Right cardiac atrium (tissue), 5 donors: ENCODE data around the gene ATXN2. TPM values are rescaled to one million over a fixed set of nuclear protein-coding genes. Genes with fewer than 3 reads are reported as not detected.
"Not testable (repeated sequence)": the region's sequence is repeated elsewhere in the genome, so short reads cannot be mapped to it uniquely, and the experiment has no call there.

Source experiments
- ATAC-seq, 2 donors: fragments of 200-7000 bp; cut with Tn5 transposase; one replicate each; pipeline versions ENCODE4 v1.8.0 to v1.9.1; 2020; ENCODE audit warnings: moderate library complexity in 2 of 2, mild to moderate bottlenecking in 1 of 2
- DNase-seq, 3 donors: peaks; one replicate each; pipeline ENCODE4 v3.0.0-alpha.2; 2020
- H3K27ac ChIP-seq: one replicate; pipeline ENCODE4 v1.5.1; 2013; ENCODE audit warnings: mild to moderate bottlenecking, low read length, control low read depth, moderate library complexity
- H3K27me3 ChIP-seq: one replicate; pipeline ENCODE4 v1.6.1; 2013; ENCODE audit not compliant: control insufficient read depth, insufficient read depth
- H3K4me1 ChIP-seq: one replicate; pipeline ENCODE4 v1.6.1; 2013; ENCODE audit warnings: low read length; ENCODE audit not compliant: control insufficient read depth, insufficient read depth
- H3K4me3 ChIP-seq: one replicate; pipeline ENCODE4 v1.5.1; 2013; ENCODE audit warnings: low read length, control low read depth
- H3K9me3 ChIP-seq: one replicate; pipeline ENCODE4 v1.6.1; 2013; ENCODE audit warnings: low read length; ENCODE audit not compliant: control insufficient read depth
- WGBS: extraction: QIAGEN DNeasy Blood & Tissue Kit; methylation state at CpG from one replicate; pipeline ENCODE4 v1.1.7; 2013; 5-methylcytosine and 5-hydroxymethylcytosine counted together
- intact Hi-C, 4 donors: fragments of 100-400 bp; cut with DNase I; formaldehyde crosslinking; loops; one replicate each; pipeline versions ENCODE4 v1.11.0 to v1.14.0; 2022 to 2023
- polyA plus RNA-seq: library from polyadenylated mRNA; stranded (reverse); fragments of 200-250 nt; gene quantifications from one replicate; pipeline ENCODE4 v1.2.3, GENCODE V29; 2013
- total RNA-seq, 4 donors: library from RNA; stranded (reverse); fragmentation: NEBNext Ultra II Directional; extraction: Animal tissue kit (Norgen Biotek cat#: 25700); gene quantifications; one replicate each; pipeline ENCODE4 v1.2.1, GENCODE V29; 2021
- donor health status: healthy with polysubstance abuse.
- donor health status: DM: no; HTN: yes; CAD: no.
- donor health status: DM: no; HTN: no; CAD: no.
- donor health status: DM: no; HTN: yes; CAD: no; lungs with severe emphysema.
- donor health status: DM: yes; HTN: yes; CAD: no.

The ATXN2 gene
- total and polyA plus RNA-seq, 5 donors, result 27.4 to 57.2 (median 56.8) TPM

DNA sequence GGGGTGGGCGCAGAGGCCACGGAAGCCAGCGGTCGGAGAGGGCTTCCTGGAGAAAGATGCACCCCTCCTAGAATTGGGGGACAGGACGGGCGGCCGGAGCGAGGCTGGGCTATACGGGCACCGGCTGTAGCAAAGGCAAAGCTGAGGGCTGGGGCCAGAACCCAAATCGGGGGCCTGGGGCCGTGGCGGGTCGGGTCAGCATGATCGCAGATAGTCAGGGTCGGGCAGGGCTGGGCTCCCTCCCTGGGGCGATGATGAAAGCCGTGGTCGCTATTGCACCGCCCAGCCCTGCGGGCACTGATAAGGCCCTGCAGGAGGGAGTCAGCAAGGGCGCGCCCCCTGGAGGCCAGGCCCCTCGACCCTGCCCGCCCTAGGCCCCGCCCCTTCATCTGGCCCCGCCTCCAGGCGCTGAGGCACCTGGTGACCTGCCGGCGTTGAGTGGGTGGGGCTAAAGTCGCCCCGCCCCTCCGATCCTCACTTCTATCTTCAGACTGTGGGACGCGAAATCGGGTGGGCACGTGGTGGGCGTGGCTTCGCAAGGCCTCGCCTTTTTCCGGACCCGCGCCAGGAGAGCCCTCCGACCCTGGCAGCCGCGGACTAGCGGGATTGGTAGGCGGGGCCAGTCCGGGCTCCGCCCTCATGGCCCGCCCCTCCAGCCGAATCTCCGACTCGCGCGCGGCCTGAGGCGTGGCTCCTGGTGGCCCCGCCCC lies 193.8 kb downstream of the ATXN2 start:
- H3K4me1 ChIP-seq, result peaks cover 20% of the 10 kb centered on the region
- H3K9me3 ChIP-seq, result no peaks in the 10 kb centered on the region
- peak overlapping the region; percentile 4 for H3K27ac ChIP-seq
- H3K27me3 ChIP-seq, result no peaks in the 10 kb centered on the region
- WGBS, result 1% methylated on average over 59 of the region's 59 CpGs
- ATAC-seq, result peak; percentile 85 to 90
- peak; percentile 95 to 98 (median 97) for DNase-seq
- intact Hi-C loops, result loop anchor here in 1 of 4 donors (5.0 kb wide), 1 partner anchor 42 kb away; no protein-coding TSS in a partner anchor
- peak overlapping the region; percentile 79 for H3K4me3 ChIP-seq

GRCh38 chr12:111404362-111405148 lies 194.6 kb downstream of the ATXN2 start:
- intact Hi-C loops, result loop anchor here in 1 of 4 donors (5.0 kb wide), 1 partner anchor 43 kb away; no protein-coding TSS in a partner anchor
- DNase-seq, result peak; percentile 61 to 75 (median 71)
- H3K4me1 ChIP-seq, result peaks cover 13% of the 10 kb centered on the region

GRCh38 chr12:111402490-111402824 lies 196.7 kb downstream of the ATXN2 start:
- H3K27me3 ChIP-seq, H3K4me1 ChIP-seq, H3K9me3 ChIP-seq, intact Hi-C loops, H3K4me3 ChIP-seq, DNase-seq, ATAC-seq, H3K27ac ChIP-seq: not testable (repeated sequence)
- 84% methylated on average over 9 of the region's 9 CpGs for WGBS

More at GRCh38 chr12:111404362-111405148, 194.6 kb downstream of the ATXN2 start:
- H3K4me3 ChIP-seq, result peak overlapping the region; percentile 79
- ATAC-seq, result peak in 1 of 2 donors; percentile 17
- WGBS, result 35% methylated on average over 21 of the region's 21 CpGs
- no peaks in the 10 kb centered on the region for H3K27me3 ChIP-seq
- peak overlapping the region; percentile 39 for H3K27ac ChIP-seq
- H3K9me3 ChIP-seq, result no peaks in the 10 kb centered on the region

Other genes with a start within 250 kb of the ATXN2 start
- gene PHETA1, start 230.2 kb downstream of the ATXN2 start, total RNA-seq, result 10 to 100 TPM in 1 of 4 donors, 1 to 10 TPM in 3; 8.0 to 11.6 (median 8.8) TPM
- 9.1 TPM for gene PHETA1, start 230.2 kb downstream of the ATXN2 start, polyA plus RNA-seq
- 10 to 100 TPM; 24.9 to 31.2 (median 29.2) TPM for gene SH2B3, start 193.4 kb downstream of the ATXN2 start, total RNA-seq
- gene SH2B3, start 193.4 kb downstream of the ATXN2 start, polyA plus RNA-seq, result 10.3 TPM
- 10 to 100 TPM; 12.3 to 14.7 (median 13.0) TPM for gene BRAP, start 86.6 kb upstream of the ATXN2 start, total RNA-seq
- 5.8 TPM for gene BRAP, start 86.6 kb upstream of the ATXN2 start, polyA plus RNA-seq
- gene ACAD10, start 86.7 kb upstream of the ATXN2 start, total RNA-seq, result 10 to 100 TPM; 17.4 to 30.0 (median 22.2) TPM
- 20.0 TPM for gene ACAD10, start 86.7 kb upstream of the ATXN2 start, polyA plus RNA-seq
- gene ALDH2, start 167.6 kb upstream of the ATXN2 start, total RNA-seq, result 100 to 1,000 TPM; 307 to 423 (median 349) TPM
- gene ALDH2, start 167.6 kb upstream of the ATXN2 start, polyA plus RNA-seq, result 284 TPM
- 10 to 100 TPM; 26.4 to 35.0 (median 28.5) TPM for gene MAPKAPK5, start 242.9 kb upstream of the ATXN2 start, total RNA-seq
- 12.6 TPM for gene MAPKAPK5, start 242.9 kb upstream of the ATXN2 start, polyA plus RNA-seq